CD4-positive, alpha-beta T cell (primary cell): ENCODE measurements around the gene CDK5RAP2. TPM values are rescaled to one million over a fixed set of nuclear protein-coding genes. Genes with fewer than 3 reads are reported as not detected.

Experiments used
- ATAC-seq: fragments of 200-7000 bp; cut with Tn5 transposase; one replicate; pipeline ENCODE4 v1.10.0; 2022; ENCODE audit warnings: mild to moderate bottlenecking; ENCODE audit not compliant: poor library complexity
- CTCF ChIA-PET: fragments of 350-600 bp; sonication (Branson Sonifier 250); formaldehyde crosslinking; loops from one replicate; lab custom pipeline; 2021; ENCODE audit warnings: antibody characterized with exemption, inconsistent platforms; lab: Charles Lee
- POLR2A ChIA-PET: fragments of 350-600 bp; sonication (Branson Sonifier 250); formaldehyde crosslinking; loops from one replicate; lab custom pipeline; 2021; ENCODE audit warnings: antibody characterized with exemption, inconsistent platforms; lab: Charles Lee
- DNase-seq, 14 experiments: peaks; one replicate each; pipeline ENCODE4 v3.0.0-alpha.2; 2013 to 2020; ENCODE audit warnings: mixed read lengths in 2 of 14
- H3K27ac ChIP-seq, 2 donors: one replicate each; pipeline versions ENCODE4 v1.5.1 to v1.7.0; 2013; ENCODE audit warnings: low read length in 2 of 2, low read depth in 1 of 2, mild to moderate bottlenecking in 1 of 2
- H3K27me3 ChIP-seq, 2 experiments: 1 replicate in 1 of 2; 2 replicates in 1 of 2; pipeline versions ENCODE4 v1.6.1 to v1.7.0; 2013; ENCODE audit warnings: low read length in 2 of 2, control low read depth in 1 of 2, mild to moderate bottlenecking in 1 of 2, moderate library complexity in 1 of 2; ENCODE audit not compliant: insufficient read depth in 2 of 2, control insufficient read depth in 1 of 2
- H3K36me3 ChIP-seq: one replicate; pipeline ENCODE4 v1.6.1; 2013; ENCODE audit warnings: low read length, control low read depth; ENCODE audit not compliant: insufficient read depth
- H3K4me1 ChIP-seq: one replicate; pipeline ENCODE4 v1.6.1; 2013; ENCODE audit warnings: low read length, control low read depth; ENCODE audit not compliant: insufficient read depth
- H3K4me3 ChIP-seq: one replicate; pipeline ENCODE4 v1.5.1; 2013; ENCODE audit warnings: mild to moderate bottlenecking, low read length, moderate library complexity
- H3K9me3 ChIP-seq, 2 experiments: 1 replicate in 1 of 2; 2 replicates in 1 of 2; pipeline versions ENCODE4 v1.6.1 to v1.7.0; 2013; ENCODE audit warnings: low read length in 2 of 2, mild to moderate bottlenecking in 2 of 2, control low read depth in 1 of 2, moderate library complexity in 1 of 2; ENCODE audit not compliant: control insufficient read depth in 1 of 2, insufficient read depth in 1 of 2
- H3K27ac Mint-ChIP-seq: one replicate; pipeline ENCODE4 v1.8.0; 2020; ENCODE audit warnings: mixed read lengths
- H3K27me3 Mint-ChIP-seq: one replicate; pipeline ENCODE4 v1.8.0; 2021; ENCODE audit warnings: mixed read lengths
- H3K36me3 Mint-ChIP-seq: one replicate; pipeline ENCODE4 v1.8.0; 2021; ENCODE audit warnings: low read depth, mixed read lengths
- H3K4me1 Mint-ChIP-seq: one replicate; pipeline ENCODE4 v1.8.0; 2021; ENCODE audit warnings: low read depth, mixed read lengths
- H3K4me3 Mint-ChIP-seq: one replicate; pipeline ENCODE4 v1.8.0; 2020; ENCODE audit warnings: mild to moderate bottlenecking, mixed read lengths
- H3K9me3 Mint-ChIP-seq: one replicate; pipeline ENCODE4 v1.8.0; 2020; ENCODE audit warnings: mixed read lengths
- CTCF ChIP-seq: fragments of 200-600 bp; IDR thresholded peaks from one replicate; pipeline ENCODE4 v1.8.0; 2022; ENCODE audit warnings: antibody characterized with exemption, mild to moderate bottlenecking
- intact Hi-C, 2 experiments: fragments of 100-400 bp; cut with DNase I in 1 of 2; cut with micrococcal nuclease in 1 of 2; formaldehyde crosslinking; loops; one replicate each; pipeline versions ENCODE4 v1.15.1 to v1.9.0; 2023 to 2025; cut with DNase I, micrococcal nuclease
- total RNA-seq, 174 experiments: library from RNA in 2 of 174; stranded (reverse) in 2 of 174; gene quantifications; one replicate each; pipeline ENCODE4 v1.2.3 and lab custom pipeline; 2021 to 2026

The CDK5RAP2 gene
- total RNA-seq, 2 experiments from 2014 or later = 55.0 to 56.0 TPM

GRCh38 chr9:120528829-120529228 is 51.1 kb downstream of the CDK5RAP2 start:
- Histone ChIP-seq H3K27me3 (no peaks in the 10 kb centered on the region), H3K4me3 (no peak overlapping the region), H3K9me3 (no peaks in the 10 kb centered on the region), H3K4me1 (no peaks in the 10 kb centered on the region), H3K36me3 (peaks cover 95% of the 10 kb centered on the region), H3K27ac (no peak overlapping the region)
- ChIA-PET POLR2A (no interaction called here), CTCF (no interaction called here)
- no peak overlapping the region for H3K27ac Mint-ChIP-seq
- H3K4me3 Mint-ChIP-seq = no peak overlapping the region
- intact Hi-C loops = no loop called here
- no peak for TF ChIP-seq CTCF
- peaks cover 98% of the 10 kb centered on the region for H3K36me3 Mint-ChIP-seq
- no peaks in the 10 kb centered on the region for H3K4me1 Mint-ChIP-seq
- no peaks in the 10 kb centered on the region for H3K27me3 Mint-ChIP-seq
- no peak for ATAC-seq
- DNase-seq = no peak
- no peaks in the 10 kb centered on the region for H3K9me3 Mint-ChIP-seq

- Histone ChIP-seq H3K4me1 (no peaks in the 10 kb centered on the region), H3K4me3 (no peak overlapping the region), H3K27me3 (no peaks in the 10 kb centered on the region), H3K27ac (no peak overlapping the region), H3K9me3 (no peaks in the 10 kb centered on the region), H3K36me3 (peaks cover 95% of the 10 kb centered on the region)
- H3K4me1 Mint-ChIP-seq = no peaks in the 10 kb centered on the region
- no peak overlapping the region for H3K4me3 Mint-ChIP-seq
- ChIA-PET POLR2A (no interaction called here), CTCF (no interaction called here)
- peaks cover 98% of the 10 kb centered on the region for H3K36me3 Mint-ChIP-seq
- H3K27me3 Mint-ChIP-seq = no peaks in the 10 kb centered on the region
- intact Hi-C loops = no loop called here
- no peaks in the 10 kb centered on the region for H3K9me3 Mint-ChIP-seq
- no peak for TF ChIP-seq CTCF
- ATAC-seq (no peak), DNase-seq (no peak)
- H3K27ac Mint-ChIP-seq = no peak overlapping the region
Observed at GRCh38 chr9:120528327-120528726, 51.6 kb downstream of the CDK5RAP2 start.

GRCh38 chr9:120526534-120526933 is 53.4 kb downstream of the CDK5RAP2 start:
- Histone ChIP-seq H3K9me3 (no peaks in the 10 kb centered on the region), H3K27me3 (no peaks in the 10 kb centered on the region), H3K27ac (no peak overlapping the region), H3K4me1 (no peaks in the 10 kb centered on the region), H3K4me3 (no peak overlapping the region), H3K36me3 (peaks cover 91% of the 10 kb centered on the region)
- intact Hi-C loops = no loop called here
- CTCF ChIA-PET = no interaction called here
- Mint-ChIP-seq H3K4me1 (no peaks in the 10 kb centered on the region), H3K27ac (no peak overlapping the region), H3K36me3 (peaks cover 95% of the 10 kb centered on the region), H3K4me3 (no peak overlapping the region), H3K9me3 (no peaks in the 10 kb centered on the region), H3K27me3 (no peaks in the 10 kb centered on the region)
- TF ChIP-seq CTCF = no peak
- POLR2A ChIA-PET = no interaction called here
- ATAC-seq (no peak), DNase-seq (no peak)
